K562 (cell line): Measurements from ENCODE around the gene HPCAL1. TPM values are rescaled to one million over a fixed set of nuclear protein-coding genes. Genes with fewer than 3 reads are reported as not detected.

Source experiments
- ARNT ChIP-seq, 2 experiments: fragments of 450-650 bp; IDR thresholded peaks; 2 replicates each; pipeline ENCODE4 v1.6.1; 2016; ENCODE audit warnings: mild to moderate bottlenecking in 1 of 2
- EP400 ChIP-seq: fragments of 450-650 bp; IDR thresholded peaks from 2 replicates; pipeline ENCODE4 v1.6.1; 2017; ENCODE audit warnings: antibody characterized with exemption, mild to moderate bottlenecking, moderate library complexity
- GABPB2 ChIP-seq: fragments of 250-450 bp; sonication (Bioruptor Pico); conservative IDR thresholded peaks from 2 replicates; pipeline ENCODE4 v1.5.1; 2021; ENCODE audit warnings: mild to moderate bottlenecking
- HNRNPK ChIP-seq: fragments of 200-400 bp; formaldehyde crosslinking; IDR thresholded peaks from one replicate; pipeline ENCODE4 v1.6.1; 2018; ENCODE audit warnings: mild to moderate bottlenecking, low read depth, low read length; ENCODE audit not compliant: poor library complexity, severe bottlenecking
- JUND ChIP-seq, 2 experiments: IDR thresholded peaks; 2 replicates in 1 of 2; 3 replicates in 1 of 2; pipeline ENCODE4 v1.6.1; 2011; ENCODE audit warnings: borderline replicate concordance in 2 of 2, low read depth in 2 of 2, low read length in 2 of 2, improper control_type of control experiment in 1 of 2, missing biosample characterization in 1 of 2, missing genetic modification characterization in 1 of 2, missing genetic modification reagents in 1 of 2
- L3MBTL2 ChIP-seq: fragments of 450-650 bp; IDR thresholded peaks from 2 replicates; pipeline ENCODE4 v1.6.1; 2016; ENCODE audit warnings: mild to moderate bottlenecking, moderate library complexity
- MCM7 ChIP-seq, 2 experiments: fragments of 450-650 bp; IDR thresholded peaks; 2 replicates each; pipeline ENCODE4 v1.6.1; 2016 to 2018
- NRF1 ChIP-seq, 2 experiments: fragments of 450-650 bp; IDR thresholded peaks in 1 of 2; conservative IDR thresholded peaks in 1 of 2; 2 replicates each; pipeline ENCODE4 v1.6.1; 2014; ENCODE audit warnings: mild to moderate bottlenecking in 2 of 2
- SMARCA4 ChIP-seq: fragments of 450-650 bp; IDR thresholded peaks from 2 replicates; pipeline ENCODE4 v1.6.1; 2016
- ZNF583 ChIP-seq: fragments of 250-450 bp; sonication (Bioruptor Pico); IDR thresholded peaks from 2 replicates; pipeline ENCODE4 v1.4.0; 2020
- ZNF79 ChIP-seq: fragments of 250-450 bp; sonication (Bioruptor Pico); IDR thresholded peaks from 2 replicates; pipeline ENCODE4 v1.4.0; 2020; ENCODE audit warnings: low read depth, mild to moderate bottlenecking, moderate library complexity
- polyA plus RNA-seq, 8 experiments: library from polyadenylated mRNA; depleted of rRNA in 4 of 8; stranded (reverse) in 5 of 8; unstranded in 3 of 8; fragments of >200 nt; fragmentation: Nextera tagmentation in 2 of 8; fragmentation: Illumina TruSeq in 1 of 8; extraction: Ambion mirVana in 2 of 8; extraction: Trizol in 1 of 8; gene quantifications; 2 replicates each; pipeline versions ENCODE4 v1.2.1 to v1.2.3, GENCODE V29; 2011 to 2014; ENCODE audit warnings: inconsistent platforms in 1 of 8, missing spikeins in 1 of 8
- total RNA-seq, 7 experiments: library from RNA; depleted of rRNA in 6 of 7; stranded (reverse); fragments of >200 nt in 6 of 7; fragmentation: Illumina TruSeq in 2 of 7; extraction: Trizol in 2 of 7; gene quantifications; 2 replicates each; pipeline versions ENCODE4 v1.2.1 to v1.2.3, GENCODE V29; 2011 to 2021; ENCODE audit warnings: low replicate concordance in 1 of 7
- TF ChIP-seq, protein P1 (sequence below): fragments of 250-450 bp; sonication (Bioruptor Pico); IDR thresholded peaks from 2 replicates; pipeline ENCODE4 v1.8.0; 2022; ENCODE audit warnings: moderate library complexity, mild to moderate bottlenecking, inconsistent platforms
- TF ChIP-seq, protein P2 (sequence below), 3 experiments: fragments of 200-800 bp in 1 of 3; fragments of 250-450 bp in 1 of 3; fragments of 450-650 bp in 1 of 3; sonication (Bioruptor Pico) in 1 of 3; sonication (Bioruptor generic) in 1 of 3; formaldehyde crosslinking in 1 of 3; IDR thresholded peaks; 2 replicates each; pipeline versions ENCODE4 v1.6.1 to v1.8.0; 2016 to 2022; ENCODE audit warnings: mild to moderate bottlenecking in 2 of 3, missing genetic modification characterization in 2 of 3, missing compliant biosample characterization in 1 of 3, moderate library complexity in 1 of 3

Gene HPCAL1
- total and polyA plus RNA-seq, 9 of the 15 experiments (the other 6 are each of a cell fraction or from before 2014, with no cell fraction given), result 2.7 to 65.5 (median 23.9) TPM

DNA sequence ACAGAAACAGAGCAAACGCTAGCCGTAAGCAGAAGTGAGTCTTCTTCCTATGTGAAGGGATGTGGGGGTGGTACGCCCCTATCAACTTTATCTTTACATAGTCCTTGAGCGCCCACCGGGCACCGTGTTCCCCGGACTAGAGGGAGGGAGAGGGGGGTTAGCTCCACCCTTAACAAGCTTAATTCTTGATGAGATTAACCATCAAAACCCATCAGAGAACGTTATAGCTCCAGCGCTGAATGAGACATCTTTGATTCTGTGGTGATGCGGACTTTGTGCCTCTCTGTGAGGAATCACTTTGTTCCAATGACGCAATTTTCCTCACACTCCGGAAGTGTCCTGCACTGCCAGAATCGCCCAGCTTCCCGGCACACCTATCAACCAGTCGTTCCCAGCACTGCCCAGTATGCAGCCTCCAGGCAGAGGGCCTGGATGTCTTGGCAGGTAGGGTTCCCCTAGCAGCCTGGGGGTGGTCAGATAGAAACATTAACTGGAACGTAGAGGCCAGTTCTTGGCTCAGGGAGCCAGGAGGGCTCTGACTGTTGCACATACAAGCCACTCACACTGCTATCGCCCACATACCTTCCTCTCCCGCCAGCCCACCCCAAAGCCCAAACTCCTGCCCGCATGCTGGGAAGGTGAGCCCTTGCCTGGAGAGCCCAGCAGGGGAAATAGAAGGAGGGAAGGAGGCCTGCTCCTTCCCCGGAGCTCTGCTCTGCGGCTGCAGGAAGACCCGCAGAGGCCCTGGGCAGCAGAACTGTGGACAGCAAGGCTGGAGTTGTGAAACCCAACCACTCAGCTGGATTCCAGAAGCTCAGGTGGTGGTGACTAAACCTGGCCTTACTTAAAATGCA lies 147.4 kb downstream of the HPCAL1 start (continued):
- TF ChIP-seq ZNF583 (0 out of 2 replicates have a peak, but pooled peaks have one; percentile 18), L3MBTL2 (no peak), ARNT (IDR thresholded peaks at IDR 0.05) (no peak), EP400 (no peak), ZNF79 (CRISPR knock-in tag) (no peak), JUND (IDR thresholded peaks at IDR 0.05; ENCODE audit: borderline replicate concordance, low read depth, low read length) (0 out of 2 replicates have a peak, but pooled peaks have one; percentile 21), JUND (tag; IDR thresholded peaks at IDR 0.05; ENCODE audit: borderline replicate concordance, low read depth, low read length) (no peak), GABPB2 (CRISPR knock-in tag) (no peak), NRF1 (conservative IDR thresholded peaks at IDR 0.05 in 1 of 2, IDR thresholded peaks at IDR 0.05 in 1 of 2) (no peak), MCM7 (IDR thresholded peaks at IDR 0.05) (no peak), HNRNPK (no peak), SMARCA4 (no peak)
- TF ChIP-seq, protein P1, sequence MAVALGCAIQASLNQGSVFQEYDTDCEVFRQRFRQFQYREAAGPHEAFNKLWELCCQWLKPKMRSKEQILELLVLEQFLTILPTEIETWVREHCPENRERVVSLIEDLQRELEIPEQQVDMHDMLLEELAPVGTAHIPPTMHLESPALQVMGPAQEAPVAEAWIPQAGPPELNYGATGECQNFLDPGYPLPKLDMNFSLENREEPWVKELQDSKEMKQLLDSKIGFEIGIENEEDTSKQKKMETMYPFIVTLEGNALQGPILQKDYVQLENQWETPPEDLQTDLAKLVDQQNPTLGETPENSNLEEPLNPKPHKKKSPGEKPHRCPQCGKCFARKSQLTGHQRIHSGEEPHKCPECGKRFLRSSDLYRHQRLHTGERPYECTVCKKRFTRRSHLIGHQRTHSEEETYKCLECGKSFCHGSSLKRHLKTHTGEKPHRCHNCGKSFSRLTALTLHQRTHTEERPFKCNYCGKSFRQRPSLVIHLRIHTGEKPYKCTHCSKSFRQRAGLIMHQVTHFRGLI, result no peak
- TF ChIP-seq, protein P2, sequence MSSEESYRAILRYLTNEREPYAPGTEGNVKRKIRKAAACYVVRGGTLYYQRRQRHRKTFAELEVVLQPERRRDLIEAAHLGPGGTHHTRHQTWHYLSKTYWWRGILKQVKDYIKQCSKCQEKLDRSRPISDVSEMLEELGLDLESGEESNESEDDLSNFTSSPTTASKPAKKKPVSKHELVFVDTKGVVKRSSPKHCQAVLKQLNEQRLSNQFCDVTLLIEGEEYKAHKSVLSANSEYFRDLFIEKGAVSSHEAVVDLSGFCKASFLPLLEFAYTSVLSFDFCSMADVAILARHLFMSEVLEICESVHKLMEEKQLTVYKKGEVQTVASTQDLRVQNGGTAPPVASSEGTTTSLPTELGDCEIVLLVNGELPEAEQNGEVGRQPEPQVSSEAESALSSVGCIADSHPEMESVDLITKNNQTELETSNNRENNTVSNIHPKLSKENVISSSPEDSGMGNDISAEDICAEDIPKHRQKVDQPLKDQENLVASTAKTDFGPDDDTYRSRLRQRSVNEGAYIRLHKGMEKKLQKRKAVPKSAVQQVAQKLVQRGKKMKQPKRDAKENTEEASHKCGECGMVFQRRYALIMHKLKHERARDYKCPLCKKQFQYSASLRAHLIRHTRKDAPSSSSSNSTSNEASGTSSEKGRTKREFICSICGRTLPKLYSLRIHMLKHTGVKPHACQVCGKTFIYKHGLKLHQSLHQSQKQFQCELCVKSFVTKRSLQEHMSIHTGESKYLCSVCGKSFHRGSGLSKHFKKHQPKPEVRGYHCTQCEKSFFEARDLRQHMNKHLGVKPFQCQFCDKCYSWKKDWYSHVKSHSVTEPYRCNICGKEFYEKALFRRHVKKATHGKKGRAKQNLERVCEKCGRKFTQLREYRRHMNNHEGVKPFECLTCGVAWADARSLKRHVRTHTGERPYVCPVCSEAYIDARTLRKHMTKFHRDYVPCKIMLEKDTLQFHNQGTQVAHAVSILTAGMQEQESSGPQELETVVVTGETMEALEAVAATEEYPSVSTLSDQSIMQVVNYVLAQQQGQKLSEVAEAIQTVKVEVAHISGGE (CRISPR knock-in tag; IDR thresholded peaks at IDR 0.05), result peak in 2 of 3 experiments; percentile 35 to 85; a peak in 2 of 6 replicates
